HUES48 (cell line): ENCODE data around the gene UBASH3B.

Experiments
- H3K27ac ChIP-seq: one replicate; pipeline ENCODE4 v1.7.0; 2013; ENCODE audit warnings: low read depth, low read length, inconsistent platforms
- H3K27me3 ChIP-seq: 2 replicates; pipeline ENCODE4 v1.6.1; 2013; ENCODE audit warnings: mild to moderate bottlenecking, low read length; ENCODE audit not compliant: control insufficient read depth, insufficient read depth
- H3K36me3 ChIP-seq: 2 replicates; pipeline ENCODE4 v1.6.1; 2013; ENCODE audit warnings: low read length; ENCODE audit not compliant: control insufficient read depth, insufficient read depth
- H3K4me1 ChIP-seq: 2 replicates; pipeline ENCODE4 v1.6.1; 2013; ENCODE audit warnings: mild to moderate bottlenecking, low read length; ENCODE audit not compliant: control insufficient read depth, insufficient read depth
- H3K4me3 ChIP-seq: 2 replicates; pipeline ENCODE4 v1.5.1; 2013; ENCODE audit warnings: mild to moderate bottlenecking, low read depth, low read length
- H3K9ac ChIP-seq: 2 replicates; pipeline ENCODE4 v1.6.1; 2013; ENCODE audit warnings: mild to moderate bottlenecking, low read depth, low read length, moderate library complexity
- H3K9me3 ChIP-seq: 2 replicates; pipeline ENCODE4 v1.6.1; 2013; ENCODE audit warnings: low read length; ENCODE audit not compliant: control insufficient read depth, insufficient read depth

UBASH3B gene

DNA sequence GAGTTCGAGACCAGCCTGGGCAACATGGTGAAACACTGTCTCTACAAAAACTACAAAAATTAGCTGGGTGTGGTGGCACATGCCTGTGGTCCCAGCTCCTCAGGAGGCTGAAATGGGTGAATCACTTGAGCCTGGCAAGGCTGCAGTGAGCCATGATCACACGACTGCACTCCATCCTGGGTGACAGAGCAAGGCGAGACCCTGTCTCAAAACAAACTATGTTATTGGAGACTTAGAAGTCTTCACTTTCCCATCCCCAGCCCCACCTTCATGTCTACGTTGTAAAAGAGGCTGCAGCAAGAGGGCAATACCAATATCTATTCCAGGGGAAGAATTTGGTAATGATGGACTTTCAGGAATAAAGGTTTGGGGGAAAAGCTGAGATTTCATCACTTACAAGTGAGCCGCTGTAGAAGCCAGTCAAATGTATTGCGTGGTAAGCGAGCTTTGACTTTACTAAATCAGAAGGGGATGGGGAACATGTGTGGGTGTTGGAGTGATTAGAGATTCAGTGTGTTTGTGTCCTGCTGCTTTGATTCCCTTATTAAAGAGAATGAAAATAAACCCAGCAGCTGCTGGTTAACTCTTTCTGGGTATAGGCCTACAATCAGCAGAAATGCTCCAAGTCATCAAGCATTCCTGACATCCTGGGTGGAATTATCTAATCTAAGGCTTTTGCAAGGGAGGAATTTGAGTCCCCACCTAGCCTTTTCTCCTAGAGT, 53.7 kb downstream of the UBASH3B start:
- Histone ChIP-seq H3K4me3 (no peak overlapping the region), H3K27me3 (no peaks in the 10 kb centered on the region), H3K4me1 (no peaks in the 10 kb centered on the region), H3K36me3 (no peaks in the 10 kb centered on the region), H3K27ac (no peak overlapping the region), H3K9me3 (no peaks in the 10 kb centered on the region), H3K9ac (no peak overlapping the region)

GRCh38 chr11:122711362-122711761, 55.8 kb downstream of the UBASH3B start:
- no peak overlapping the region for H3K9ac ChIP-seq
- H3K27ac ChIP-seq = no peak overlapping the region
- H3K9me3 ChIP-seq = no peaks in the 10 kb centered on the region
- no peaks in the 10 kb centered on the region for H3K4me1 ChIP-seq
- H3K27me3 ChIP-seq = no peaks in the 10 kb centered on the region
- H3K36me3 ChIP-seq = no peaks in the 10 kb centered on the region
- no peak overlapping the region for H3K4me3 ChIP-seq

- H3K9ac ChIP-seq = no peak overlapping the region
- H3K4me1 ChIP-seq = no peaks in the 10 kb centered on the region
- H3K27me3 ChIP-seq = no peaks in the 10 kb centered on the region
- no peaks in the 10 kb centered on the region for H3K9me3 ChIP-seq
- no peak overlapping the region for H3K27ac ChIP-seq
- no peak overlapping the region for H3K4me3 ChIP-seq
- H3K36me3 ChIP-seq = no peaks in the 10 kb centered on the region
Measured at GRCh38 chr11:122711831-122712381, 56.4 kb downstream of the UBASH3B start.

GRCh38 chr11:122714004-122714403, 58.5 kb downstream of the UBASH3B start:
- Histone ChIP-seq H3K4me1 (no peaks in the 10 kb centered on the region), H3K36me3 (no peaks in the 10 kb centered on the region), H3K9ac (no peak overlapping the region), H3K9me3 (no peaks in the 10 kb centered on the region), H3K27ac (no peak overlapping the region), H3K4me3 (no peak overlapping the region), H3K27me3 (no peaks in the 10 kb centered on the region)

DNA sequence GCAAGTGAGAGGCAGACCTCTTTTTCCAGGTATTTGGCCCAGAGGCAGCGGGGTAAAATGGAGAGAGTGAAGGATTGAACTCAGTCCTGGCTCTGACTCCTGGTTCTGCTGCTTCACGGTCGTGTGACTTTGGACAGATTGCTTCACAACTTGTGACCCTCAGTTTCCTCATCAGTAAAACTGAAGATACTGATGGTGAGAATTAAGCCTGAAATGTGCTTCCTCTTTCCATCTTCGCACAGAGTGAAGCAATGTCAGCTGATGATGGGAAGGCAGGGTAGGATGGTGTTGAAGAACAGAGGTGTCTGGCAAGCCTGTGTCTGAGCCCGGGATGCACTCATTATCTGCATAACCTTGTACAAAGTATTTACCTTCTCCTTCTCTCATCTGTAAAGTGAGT, 59.0 kb downstream of the UBASH3B start:
- Histone ChIP-seq H3K27me3 (no peaks in the 10 kb centered on the region), H3K9me3 (no peaks in the 10 kb centered on the region), H3K9ac (no peak overlapping the region), H3K4me1 (no peaks in the 10 kb centered on the region), H3K36me3 (no peaks in the 10 kb centered on the region), H3K27ac (no peak overlapping the region), H3K4me3 (no peak overlapping the region)

- H3K36me3 ChIP-seq = no peaks in the 10 kb centered on the region
- H3K4me1 ChIP-seq = no peaks in the 10 kb centered on the region
- no peaks in the 10 kb centered on the region for H3K27me3 ChIP-seq
- H3K4me3 ChIP-seq = no peak overlapping the region
- H3K27ac ChIP-seq = no peak overlapping the region
- H3K9ac ChIP-seq = no peak overlapping the region
- no peaks in the 10 kb centered on the region for H3K9me3 ChIP-seq
Measured at GRCh38 chr11:122715548-122716440, 60.3 kb downstream of the UBASH3B start.

DNA sequence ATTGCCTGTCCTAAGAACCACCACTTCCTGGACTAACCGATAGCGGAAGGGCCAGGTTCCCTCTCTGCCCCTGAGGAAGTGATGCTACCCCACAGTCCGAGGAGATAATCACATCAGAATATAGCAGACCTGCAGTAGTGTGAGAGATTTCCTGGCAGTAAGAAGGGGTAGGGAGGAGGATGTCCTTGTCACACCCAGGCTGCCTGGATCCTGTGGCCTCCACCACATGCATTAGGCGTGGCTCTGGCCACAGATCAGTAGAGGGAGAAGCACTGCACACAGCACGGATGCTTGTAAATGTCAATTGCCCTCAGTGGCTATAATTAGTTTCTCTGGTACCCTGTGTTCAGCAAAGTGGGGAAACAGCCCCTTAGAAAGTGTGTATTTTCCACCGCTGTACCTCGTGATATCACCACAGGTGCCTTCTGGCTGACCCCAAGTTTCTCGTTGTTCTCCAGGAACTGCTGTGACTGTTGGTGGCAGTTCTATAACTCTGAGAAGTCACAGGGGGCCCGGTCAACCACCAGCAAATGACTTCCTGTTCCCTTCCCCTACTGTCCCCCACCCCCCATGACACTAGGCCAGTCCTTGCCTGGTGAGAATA, 61.8 kb downstream of the UBASH3B start:
- no peaks in the 10 kb centered on the region for H3K4me1 ChIP-seq
- no peaks in the 10 kb centered on the region for H3K36me3 ChIP-seq
- no peak overlapping the region for H3K4me3 ChIP-seq
- no peaks in the 10 kb centered on the region for H3K9me3 ChIP-seq
- no peaks in the 10 kb centered on the region for H3K27me3 ChIP-seq
- H3K27ac ChIP-seq = no peak overlapping the region
- H3K9ac ChIP-seq = no peak overlapping the region

- H3K9me3 ChIP-seq = no peaks in the 10 kb centered on the region
- H3K4me3 ChIP-seq = no peak overlapping the region
- H3K27me3 ChIP-seq = no peaks in the 10 kb centered on the region
- no peak overlapping the region for H3K27ac ChIP-seq
- peaks cover 6% of the 10 kb centered on the region; the same call in 1 of the 2 replicates for H3K4me1 ChIP-seq
- H3K36me3 ChIP-seq = no peaks in the 10 kb centered on the region
- H3K9ac ChIP-seq = no peak overlapping the region
Measured at GRCh38 chr11:122720107-122720881, 64.8 kb downstream of the UBASH3B start.

DNA sequence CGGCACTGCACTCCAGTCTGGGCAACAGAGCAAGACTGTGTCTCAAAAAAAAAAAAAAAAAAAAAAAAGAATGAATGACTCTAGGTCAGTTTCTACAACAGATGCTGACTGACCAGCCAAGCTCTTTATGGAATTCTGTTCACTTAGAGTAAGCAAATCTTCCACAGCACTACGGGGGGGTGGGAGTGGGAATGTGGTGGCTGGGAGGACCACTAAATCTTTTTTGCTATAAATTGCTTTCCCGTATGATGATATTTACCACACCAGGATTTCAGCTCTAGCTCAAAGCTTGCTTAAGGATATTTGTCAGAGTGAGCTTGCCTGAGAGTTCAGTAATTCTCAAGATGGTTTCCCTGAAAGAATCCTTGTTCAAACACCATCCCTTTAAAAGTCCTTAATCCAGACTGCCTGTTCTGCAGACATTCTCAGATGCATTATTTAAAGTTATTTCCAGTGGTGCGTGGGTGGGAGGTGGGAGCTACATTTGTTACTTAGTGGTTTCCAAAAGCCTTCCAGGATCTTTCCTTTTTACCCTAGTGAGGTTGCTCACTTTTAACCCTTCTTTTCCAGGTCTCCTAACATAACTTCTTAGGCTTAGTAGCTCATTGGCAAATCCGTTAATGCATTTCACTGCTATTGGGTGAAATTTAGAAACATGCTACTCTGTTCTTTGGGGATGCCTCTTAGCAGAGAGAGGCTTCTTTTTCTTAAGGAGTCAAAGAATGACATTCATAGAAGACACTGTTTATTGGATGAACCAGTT, 65.9 kb downstream of the UBASH3B start:
- H3K9me3 ChIP-seq = no peaks in the 10 kb centered on the region

GRCh38 chr11:122721964-122722266, 66.4 kb downstream of the UBASH3B start:
- Histone ChIP-seq H3K4me3 (no peak overlapping the region), H3K27ac (no peak overlapping the region), H3K4me1 (peaks cover 6% of the 10 kb centered on the region; the same call in 1 of the 2 replicates), H3K9ac (no peak overlapping the region), H3K36me3 (no peaks in the 10 kb centered on the region), H3K9me3 (no peaks in the 10 kb centered on the region), H3K27me3 (no peaks in the 10 kb centered on the region)

More for the DNA sequence above, 65.9 kb downstream of the UBASH3B start:
- Histone ChIP-seq H3K27me3 (no peaks in the 10 kb centered on the region), H3K9ac (no peak overlapping the region), H3K36me3 (no peaks in the 10 kb centered on the region), H3K4me1 (peaks cover 6% of the 10 kb centered on the region; the same call in 1 of the 2 replicates), H3K4me3 (no peak overlapping the region), H3K27ac (no peak overlapping the region)
